ENCODE data around the gene SENP2. TPM values are rescaled to one million over a fixed set of nuclear protein-coding genes. Genes with fewer than 3 reads are reported as not detected.

Gene SENP2
- total RNA-seq, 2 donors from 2014 or later: 35.4 to 38.1 TPM

DNA sequence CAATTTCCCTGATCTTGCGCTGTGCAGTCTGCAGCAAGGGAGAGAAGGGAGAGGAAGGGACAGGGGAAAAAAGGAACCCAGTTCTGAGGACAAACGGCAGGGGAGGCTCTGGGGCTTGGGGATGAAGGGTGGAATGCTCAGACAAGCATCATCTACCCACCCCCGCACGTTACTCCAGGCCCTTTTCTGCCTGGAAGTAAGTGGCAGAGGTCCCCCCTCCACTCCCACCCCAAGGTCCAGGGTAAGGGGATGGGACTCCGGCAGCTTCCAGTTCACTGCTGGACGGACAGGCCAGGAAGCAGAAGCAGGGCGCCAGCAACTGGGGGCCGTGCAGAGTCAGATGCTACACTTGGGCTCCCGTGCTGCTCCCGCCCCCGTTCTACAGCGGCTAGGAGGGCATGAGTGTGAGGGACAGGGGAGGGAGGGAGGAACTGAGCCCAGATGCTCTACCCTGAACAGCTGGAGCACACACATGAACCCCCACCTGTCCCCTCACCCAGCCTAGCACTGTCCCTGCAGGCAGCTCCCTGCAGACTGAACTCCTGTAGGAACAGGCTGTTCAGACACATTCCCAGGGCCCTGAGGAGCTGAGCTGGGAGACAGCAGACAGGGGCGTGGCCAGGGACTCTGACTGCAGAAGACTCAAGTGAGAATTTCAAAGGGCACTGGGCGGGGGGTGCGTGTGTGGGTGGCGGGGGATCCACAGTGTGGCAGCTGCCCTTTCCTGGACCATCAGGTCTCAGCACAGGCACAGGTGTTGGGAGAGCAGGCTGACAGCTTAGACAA, 59.7 kb downstream of the SENP2 start:
- no peaks in the 10 kb centered on the region for H3K4me1 Mint-ChIP-seq (ENCODE audit: low read depth)
- H3K27ac Mint-ChIP-seq: no peak overlapping the region
- DNase-seq (no peak), ATAC-seq (replicated peaks in 1 of 2) (no peak)
- no peaks in the 10 kb centered on the region for H3K36me3 Mint-ChIP-seq (ENCODE audit: insufficient read depth in 2 of 2)
- H3K27me3 Mint-ChIP-seq (ENCODE audit: low read depth): peaks cover 15% of the 10 kb centered on the region
- no peaks in the 10 kb centered on the region for H3K9me3 Mint-ChIP-seq
- H3K4me3 Mint-ChIP-seq: no peak overlapping the region

DNA sequence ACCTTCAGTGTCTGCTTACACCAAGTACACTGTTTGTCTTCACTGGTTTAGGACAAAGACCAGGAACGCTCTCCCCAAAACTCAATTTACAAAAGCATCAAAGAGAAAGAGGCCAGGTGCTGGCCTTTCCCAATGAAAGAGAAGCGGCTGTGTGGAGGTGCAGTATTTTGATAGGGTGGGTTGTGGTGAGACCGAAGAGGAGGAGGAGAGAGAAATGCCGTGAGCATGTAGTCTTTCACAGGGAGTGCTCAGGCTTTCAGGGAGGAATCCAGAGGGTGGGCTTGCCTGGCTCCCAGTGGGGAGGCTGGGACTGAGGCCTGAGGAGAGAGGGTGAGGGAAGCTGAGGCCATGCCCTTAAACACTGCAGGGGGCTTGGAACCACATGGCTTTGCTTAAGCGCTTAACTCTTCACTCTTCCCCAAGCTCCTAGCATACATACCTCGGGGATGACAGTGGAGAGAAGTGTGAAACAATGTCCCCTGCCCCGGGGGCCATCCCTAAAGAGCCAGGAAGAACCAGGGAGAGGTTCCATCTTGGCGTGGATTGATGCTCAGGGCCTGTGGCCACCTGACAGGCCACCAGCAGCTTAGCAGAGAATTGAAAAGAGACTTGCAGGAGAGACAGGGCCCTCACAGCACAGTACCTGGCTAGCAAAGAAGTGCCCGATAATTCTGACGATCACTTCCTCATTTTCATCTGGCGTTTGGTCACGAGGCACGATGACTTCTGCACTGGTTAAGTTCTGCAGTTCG, 60.5 kb downstream of the SENP2 start:
- no peaks in the 10 kb centered on the region for H3K4me1 Mint-ChIP-seq (ENCODE audit: low read depth)
- no peak overlapping the region for H3K4me3 Mint-ChIP-seq
- no peaks in the 10 kb centered on the region for H3K36me3 Mint-ChIP-seq (ENCODE audit: insufficient read depth in 2 of 2)
- DNase-seq: no peak
- ATAC-seq (replicated peaks in 1 of 2): no peak
- no peaks in the 10 kb centered on the region for H3K9me3 Mint-ChIP-seq
- H3K27me3 Mint-ChIP-seq (ENCODE audit: low read depth): peaks cover 15% of the 10 kb centered on the region
- H3K27ac Mint-ChIP-seq: no peak overlapping the region

DNA sequence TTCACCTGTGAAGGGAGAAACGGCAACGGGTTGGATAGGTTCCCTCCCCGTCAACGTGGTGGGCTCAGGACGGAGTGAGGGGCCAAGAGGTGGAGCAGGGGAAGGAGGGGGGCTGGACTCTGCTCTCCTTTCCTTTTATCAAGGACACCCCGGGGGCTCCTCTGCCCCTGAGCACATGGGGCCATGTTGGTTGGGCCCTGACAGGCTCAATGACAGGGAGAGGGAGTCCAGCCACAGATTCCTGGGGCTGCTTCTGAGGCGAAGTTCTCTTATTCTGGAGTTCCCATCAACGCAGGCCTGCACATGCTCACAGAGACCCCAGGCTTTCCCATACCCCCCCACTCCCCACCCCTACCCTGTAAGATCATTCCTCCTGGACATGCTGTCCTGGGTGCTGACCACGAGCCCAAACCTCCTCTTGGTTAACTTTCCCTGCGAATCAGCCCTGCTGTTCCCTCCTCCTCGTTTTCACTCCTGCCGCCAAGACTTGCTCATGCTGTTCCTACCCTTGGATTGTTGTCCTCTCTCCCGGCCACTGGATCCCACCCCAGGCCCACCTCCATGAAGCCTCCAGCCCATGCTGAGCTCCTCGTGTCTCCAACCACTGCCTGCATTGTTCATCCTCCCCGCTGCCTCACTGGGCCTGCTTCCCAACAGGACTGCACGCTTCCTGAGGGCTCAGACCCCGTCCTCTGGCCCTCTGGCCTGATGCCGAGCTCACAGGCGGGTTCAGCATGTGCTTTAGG, 61.2 kb downstream of the SENP2 start:
- Mint-ChIP-seq H3K27ac (no peak overlapping the region), H3K9me3 (no peaks in the 10 kb centered on the region), H3K4me1 (ENCODE audit: low read depth) (no peaks in the 10 kb centered on the region), H3K27me3 (ENCODE audit: low read depth) (peaks cover 15% of the 10 kb centered on the region), H3K36me3 (ENCODE audit: insufficient read depth in 2 of 2) (no peaks in the 10 kb centered on the region), H3K4me3 (no peak overlapping the region)
- DNase-seq (no peak), ATAC-seq (replicated peaks in 1 of 2) (no peak)

DNA sequence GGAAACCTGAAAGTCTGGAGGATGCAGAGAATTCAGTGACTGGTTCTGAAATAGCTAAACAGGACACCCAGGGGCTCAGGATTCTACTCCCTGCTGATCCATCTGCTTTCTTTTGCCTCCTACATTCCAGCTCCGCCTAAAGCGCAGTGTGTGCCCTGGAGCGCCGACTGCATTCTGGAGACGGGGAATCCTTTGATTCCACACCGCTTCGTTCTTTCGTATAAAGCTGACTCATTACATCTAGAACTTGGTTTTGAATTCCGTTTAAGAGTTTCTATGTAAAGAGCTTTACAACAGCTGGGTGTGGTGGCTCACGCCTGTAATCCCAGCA, 61.8 kb downstream of the SENP2 start:
- Mint-ChIP-seq H3K4me1 (ENCODE audit: low read depth) (no peaks in the 10 kb centered on the region), H3K36me3 (ENCODE audit: insufficient read depth in 2 of 2) (no peaks in the 10 kb centered on the region), H3K4me3 (no peak overlapping the region), H3K27me3 (ENCODE audit: low read depth) (peaks cover 15% of the 10 kb centered on the region), H3K9me3 (no peaks in the 10 kb centered on the region), H3K27ac (no peak overlapping the region)
- DNase-seq (no peak), ATAC-seq (replicated peaks in 1 of 2) (no peak)

DNA sequence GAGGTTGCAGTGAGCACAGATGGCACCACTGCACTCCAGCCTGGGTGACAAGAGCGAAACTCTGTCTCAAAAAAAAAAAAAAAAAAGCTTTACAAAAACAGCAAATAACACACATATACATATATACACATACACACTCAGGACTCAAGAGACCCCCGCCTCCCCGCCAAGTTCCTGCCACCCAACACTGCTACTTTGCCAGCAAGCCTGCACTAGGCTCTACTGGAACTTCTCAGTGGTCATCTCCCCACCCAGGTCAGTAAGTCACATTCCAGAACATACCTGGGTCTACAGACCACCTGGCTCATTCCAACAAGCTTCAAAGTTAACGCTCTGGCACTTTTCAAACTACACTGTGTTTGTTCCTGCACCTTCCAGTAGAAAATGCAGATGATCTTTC, 62.3 kb downstream of the SENP2 start:
- ATAC-seq (replicated peaks in 1 of 2) (no peak), DNase-seq (no peak)
- peaks cover 15% of the 10 kb centered on the region for H3K27me3 Mint-ChIP-seq (ENCODE audit: low read depth)
- H3K27ac Mint-ChIP-seq: no peak overlapping the region
- H3K36me3 Mint-ChIP-seq (ENCODE audit: insufficient read depth in 2 of 2): no peaks in the 10 kb centered on the region
- no peaks in the 10 kb centered on the region for H3K9me3 Mint-ChIP-seq
- no peak overlapping the region for H3K4me3 Mint-ChIP-seq
- H3K4me1 Mint-ChIP-seq (ENCODE audit: low read depth): no peaks in the 10 kb centered on the region

DNA sequence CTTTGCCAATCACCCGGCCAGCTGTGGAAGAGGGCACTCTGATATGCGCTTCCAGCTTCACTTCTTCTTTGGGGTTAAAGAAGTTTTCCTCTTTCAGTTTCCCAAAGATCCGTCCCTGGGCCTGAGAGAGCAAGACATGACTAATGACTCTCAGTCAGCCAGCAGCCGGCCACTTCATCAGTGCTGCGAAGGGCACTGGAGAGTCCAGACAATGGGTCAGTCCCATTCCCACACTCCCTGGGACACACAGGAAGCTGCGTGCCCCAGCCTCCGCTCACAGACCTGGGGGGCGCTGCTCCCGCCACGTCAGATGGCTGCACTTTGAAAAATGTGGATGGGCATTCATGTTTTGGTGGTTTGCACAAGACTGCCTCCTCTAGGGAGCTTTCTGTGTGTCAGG, 63.3 kb downstream of the SENP2 start:
- no peaks in the 10 kb centered on the region for H3K9me3 Mint-ChIP-seq
- no peak overlapping the region for H3K27ac Mint-ChIP-seq
- peaks cover 15% of the 10 kb centered on the region for H3K27me3 Mint-ChIP-seq (ENCODE audit: low read depth)
- H3K4me3 Mint-ChIP-seq: no peak overlapping the region
- ATAC-seq (replicated peaks in 1 of 2) (no peak), DNase-seq (no peak)
- no peaks in the 10 kb centered on the region for H3K4me1 Mint-ChIP-seq (ENCODE audit: low read depth)
- H3K36me3 Mint-ChIP-seq (ENCODE audit: insufficient read depth in 2 of 2): no peaks in the 10 kb centered on the region

DNA sequence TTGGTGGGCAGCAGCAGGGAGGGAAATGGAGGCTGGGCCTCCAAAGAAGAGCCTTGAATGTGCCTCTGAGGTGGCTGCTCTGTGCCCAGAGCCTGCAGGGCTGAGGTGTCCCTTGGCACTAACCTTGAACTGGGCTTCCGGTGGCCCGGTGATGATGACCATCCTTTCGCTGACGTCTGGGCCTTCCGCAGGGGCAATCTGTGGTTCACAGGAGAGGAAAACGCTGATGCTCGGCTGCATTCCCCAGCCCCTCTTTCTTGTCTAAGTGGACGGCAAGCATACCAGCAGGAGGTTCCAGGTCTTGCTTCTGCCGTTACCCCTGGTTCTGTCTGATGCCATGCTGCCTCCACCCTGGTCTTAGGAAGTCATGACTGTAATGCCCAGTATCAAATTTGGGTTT, 65.9 kb downstream of the SENP2 start:
- Mint-ChIP-seq H3K27me3 (ENCODE audit: low read depth) (peaks cover 7% of the 10 kb centered on the region), H3K9me3 (no peaks in the 10 kb centered on the region), H3K36me3 (ENCODE audit: insufficient read depth in 2 of 2) (no peaks in the 10 kb centered on the region), H3K4me1 (ENCODE audit: low read depth) (no peaks in the 10 kb centered on the region), H3K27ac (no peak overlapping the region), H3K4me3 (no peak overlapping the region)
- ATAC-seq (replicated peaks in 1 of 2): no peak
- no peak for DNase-seq

DNA sequence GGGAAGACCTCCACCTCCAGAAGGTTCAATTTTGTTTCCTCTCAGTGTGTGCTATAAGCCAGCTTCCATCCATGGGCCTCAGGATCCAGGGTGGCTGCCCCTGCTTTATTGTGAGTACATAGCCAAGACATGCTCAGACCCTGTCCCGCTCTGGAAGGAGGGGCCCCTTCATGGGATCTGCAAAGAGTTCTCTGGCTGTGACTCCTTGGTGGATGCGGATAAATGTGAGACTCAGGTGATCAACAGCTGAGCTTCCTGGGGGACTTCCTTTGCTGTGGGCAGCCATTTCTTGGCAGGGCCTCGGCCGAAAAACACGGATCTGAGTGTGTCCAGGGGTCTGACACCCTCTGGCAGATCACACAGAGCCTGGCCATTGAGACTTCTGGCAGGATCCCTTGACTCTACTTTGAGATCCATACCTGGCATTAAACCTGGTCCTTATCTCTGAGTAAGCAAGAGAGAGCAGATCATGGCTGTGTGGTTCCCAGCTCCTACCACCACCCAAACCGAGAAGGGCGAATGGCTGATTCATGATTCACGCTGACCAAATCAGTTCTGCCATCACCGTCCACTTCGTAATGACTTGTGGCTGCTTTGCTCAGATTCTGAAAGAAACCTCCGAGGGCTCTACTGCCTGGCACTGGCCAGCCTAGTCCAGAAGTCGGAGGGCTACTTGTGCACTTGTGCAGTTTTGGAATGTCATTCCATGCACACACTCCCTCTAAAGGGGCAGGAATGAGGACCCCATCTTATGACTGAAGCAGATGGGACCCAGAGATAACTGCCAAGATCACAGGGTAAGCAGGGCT, 68.1 kb downstream of the SENP2 start:
- Mint-ChIP-seq H3K9me3 (no peaks in the 10 kb centered on the region), H3K4me1 (ENCODE audit: low read depth) (no peaks in the 10 kb centered on the region), H3K27me3 (ENCODE audit: low read depth) (no peaks in the 10 kb centered on the region), H3K36me3 (ENCODE audit: insufficient read depth in 2 of 2) (no peaks in the 10 kb centered on the region), H3K27ac (no peak overlapping the region), H3K4me3 (no peak overlapping the region)
- ATAC-seq (replicated peaks in 1 of 2) (no peak), DNase-seq (no peak)

DNA sequence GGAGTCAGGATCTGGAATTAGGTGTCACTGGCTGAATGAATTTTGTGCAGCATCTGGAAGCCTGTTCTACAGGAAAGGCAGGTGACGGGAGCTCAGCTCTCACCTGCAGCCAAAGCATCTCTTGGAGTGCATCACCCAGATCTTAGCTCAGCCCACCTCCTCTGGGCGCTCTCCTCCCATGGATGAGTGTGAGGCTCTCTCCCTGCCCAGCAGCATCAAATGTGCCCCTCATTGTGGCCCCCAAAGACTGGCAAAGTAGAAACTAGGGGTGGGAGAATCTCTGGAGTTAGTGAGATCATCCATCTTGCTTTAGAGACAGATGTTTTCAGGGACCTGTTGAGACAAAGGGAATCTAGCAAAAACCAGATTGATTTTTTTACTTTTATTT, 68.7 kb downstream of the SENP2 start:
- Mint-ChIP-seq H3K27ac (no peak overlapping the region), H3K9me3 (no peaks in the 10 kb centered on the region), H3K4me3 (no peak overlapping the region), H3K4me1 (ENCODE audit: low read depth) (no peaks in the 10 kb centered on the region), H3K27me3 (ENCODE audit: low read depth) (no peaks in the 10 kb centered on the region), H3K36me3 (ENCODE audit: insufficient read depth in 2 of 2) (no peaks in the 10 kb centered on the region)
- DNase-seq (no peak), ATAC-seq (replicated peaks in 1 of 2) (no peak)

DNA sequence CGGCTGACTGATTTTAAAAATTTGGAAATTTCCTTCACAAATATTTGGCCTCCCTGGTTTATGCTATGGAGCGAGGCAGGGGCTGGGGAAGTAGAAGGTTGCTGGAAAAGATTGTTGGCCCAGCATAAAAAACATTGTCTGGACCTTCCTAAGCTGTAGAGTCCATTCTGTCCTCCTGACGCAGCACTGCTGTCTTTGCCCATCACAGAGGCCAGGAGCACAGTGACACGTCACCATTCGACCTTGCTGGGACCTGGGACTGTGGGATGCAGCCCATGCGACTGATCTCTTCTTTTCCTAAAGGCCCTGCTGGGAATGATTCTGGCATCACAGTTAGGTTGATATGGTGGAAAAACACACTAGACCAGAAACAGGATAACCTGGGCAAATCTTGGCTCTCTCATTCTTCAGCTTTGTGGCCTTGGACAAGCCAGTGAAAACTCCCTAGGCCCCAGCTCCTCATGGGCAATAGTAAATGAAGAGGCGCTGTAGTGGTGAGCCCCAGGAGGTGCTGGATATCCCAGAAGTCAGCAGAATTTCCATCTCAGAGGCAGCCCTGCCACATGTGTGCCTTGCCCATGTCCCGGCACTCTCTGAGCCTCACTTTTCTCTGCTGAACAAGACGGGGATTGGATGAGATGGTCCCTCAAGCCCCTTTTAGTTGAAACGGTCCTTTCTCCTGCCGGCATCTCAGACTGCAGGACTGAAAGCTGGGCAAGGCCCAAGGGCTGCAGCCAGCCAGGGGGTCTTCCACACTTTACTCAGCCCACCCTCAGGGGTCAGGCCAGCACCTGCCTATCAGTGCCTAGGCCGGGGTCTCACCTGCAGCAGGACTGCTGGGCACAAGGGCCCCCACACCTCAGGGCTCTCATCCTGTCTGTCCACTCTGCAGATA, 69.6 kb downstream of the SENP2 start:
- ATAC-seq (replicated peaks in 1 of 2): no peak
- Mint-ChIP-seq H3K9me3 (no peaks in the 10 kb centered on the region), H3K4me3 (no peak overlapping the region), H3K27me3 (ENCODE audit: low read depth) (no peaks in the 10 kb centered on the region), H3K4me1 (ENCODE audit: low read depth) (no peaks in the 10 kb centered on the region), H3K36me3 (ENCODE audit: insufficient read depth in 2 of 2) (no peaks in the 10 kb centered on the region), H3K27ac (no peak overlapping the region)
- DNase-seq: no peak

DNA sequence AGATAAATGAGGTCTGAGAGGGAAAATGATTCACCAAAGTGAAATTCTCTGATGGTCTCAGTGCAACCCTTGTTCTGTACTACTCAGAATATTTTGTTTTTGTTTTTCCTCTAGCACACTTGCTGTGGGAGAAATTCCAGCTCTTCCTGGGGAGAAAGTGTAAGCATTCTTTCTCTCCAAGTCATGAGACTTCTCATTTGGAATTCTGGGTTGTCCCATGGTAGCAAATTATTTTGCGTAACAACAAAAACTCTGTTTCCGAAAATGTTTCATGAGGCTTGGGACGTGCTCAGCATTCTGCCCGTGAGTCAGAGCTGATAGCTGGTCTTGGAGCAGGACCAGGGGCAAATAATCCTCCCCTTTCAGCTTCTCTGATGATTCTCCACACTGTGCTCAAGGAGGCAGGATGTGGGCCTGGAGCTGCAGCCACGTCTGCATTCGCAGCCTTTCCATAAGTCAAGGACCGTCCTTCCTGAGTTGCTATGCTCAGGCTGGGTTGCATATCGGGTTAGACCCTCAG, 70.3 kb downstream of the SENP2 start:
- H3K4me1 Mint-ChIP-seq (ENCODE audit: low read depth): no peaks in the 10 kb centered on the region
- DNase-seq (no peak), ATAC-seq (replicated peaks in 1 of 2) (no peak)
- no peaks in the 10 kb centered on the region for H3K36me3 Mint-ChIP-seq (ENCODE audit: insufficient read depth in 2 of 2)
- H3K4me3 Mint-ChIP-seq: no peak overlapping the region
- no peak overlapping the region for H3K27ac Mint-ChIP-seq
- H3K27me3 Mint-ChIP-seq (ENCODE audit: low read depth): peaks cover under 1% of the 10 kb centered on the region
- H3K9me3 Mint-ChIP-seq: no peaks in the 10 kb centered on the region

DNA sequence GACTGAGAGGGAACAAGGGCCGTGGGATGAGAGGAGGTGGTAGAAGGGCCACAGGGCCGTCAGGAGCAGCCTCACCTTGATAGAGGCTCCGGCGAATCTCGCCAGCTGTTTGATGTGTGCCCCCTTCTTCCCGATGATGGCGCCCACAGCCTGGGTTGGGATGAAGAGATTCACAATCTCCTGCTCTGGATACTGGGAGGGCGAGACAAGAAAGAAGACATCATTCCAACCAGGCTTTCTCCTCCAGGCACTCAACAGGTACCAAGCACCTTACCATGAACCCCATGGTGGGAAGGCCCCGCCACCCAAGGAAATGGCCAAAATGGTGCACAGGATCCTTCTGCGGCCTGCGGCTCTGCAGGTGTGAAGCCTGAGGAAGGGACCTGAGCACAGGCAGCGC, 71.1 kb downstream of the SENP2 start:
- Mint-ChIP-seq H3K4me3 (no peak overlapping the region), H3K4me1 (ENCODE audit: low read depth) (no peaks in the 10 kb centered on the region), H3K27me3 (ENCODE audit: low read depth) (peaks cover 8% of the 10 kb centered on the region), H3K36me3 (ENCODE audit: insufficient read depth in 2 of 2) (no peaks in the 10 kb centered on the region), H3K27ac (no peak overlapping the region), H3K9me3 (no peaks in the 10 kb centered on the region)
- DNase-seq (no peak), ATAC-seq (replicated peaks in 1 of 2) (no peak)

Data from activated T-cell treated with anti-CD3 and anti-CD28 coated beads, Interleukin-2, amount 50 U/mL, for 72 hours (primary cell).